Liver (tissue), 9 donors: Measurements from ENCODE around the gene USH1G. TPM values are rescaled to one million over a fixed set of nuclear protein-coding genes. Genes with fewer than 3 reads are reported as not detected.
"Not testable (repeated sequence)": the region's sequence is repeated elsewhere in the genome, so short reads cannot be mapped to it uniquely, and the experiment has no call there.

Experiments
- DNase-seq: peaks from one replicate; pipeline ENCODE4 v3.0.0-alpha.2; 2017; ENCODE audit warnings: low spot score
- H3K27ac ChIP-seq, 2 donors: one replicate each; pipeline ENCODE4 v1.7.0; 2013; ENCODE audit warnings: inconsistent platforms in 2 of 2, low read length in 2 of 2, control low read depth in 1 of 2, low read depth in 1 of 2, mild to moderate bottlenecking in 1 of 2
- H3K27me3 ChIP-seq, 4 donors: one replicate each; pipeline versions ENCODE4 v1.6.1 to v1.7.0; 2013; ENCODE audit warnings: low read length in 3 of 4, inconsistent platforms in 1 of 4, mild to moderate bottlenecking in 1 of 4, moderate library complexity in 1 of 4; ENCODE audit not compliant: control insufficient read depth in 4 of 4, insufficient read depth in 4 of 4
- H3K36me3 ChIP-seq, 4 donors: one replicate each; pipeline versions ENCODE4 v1.6.1 to v1.7.0; 2013; ENCODE audit warnings: low read length in 3 of 4, mild to moderate bottlenecking in 3 of 4, low read depth in 1 of 4, moderate library complexity in 1 of 4; ENCODE audit not compliant: control insufficient read depth in 4 of 4, insufficient read depth in 3 of 4
- H3K4me1 ChIP-seq, 4 donors: one replicate each; pipeline versions ENCODE4 v1.6.1 to v1.7.0; 2013; ENCODE audit warnings: low read length in 3 of 4, mild to moderate bottlenecking in 3 of 4, moderate library complexity in 1 of 4; ENCODE audit not compliant: control insufficient read depth in 4 of 4, insufficient read depth in 4 of 4
- H3K4me3 ChIP-seq, 3 donors: one replicate each; pipeline versions ENCODE4 v1.6.1 to v1.7.0; 2013; ENCODE audit warnings: low read length in 3 of 3, control low read depth in 1 of 3, low read depth in 1 of 3, mild to moderate bottlenecking in 1 of 3
- H3K9ac ChIP-seq, 2 donors: one replicate each; pipeline ENCODE4 v1.7.0; 2013; ENCODE audit warnings: low read length in 2 of 2, mild to moderate bottlenecking in 2 of 2, moderate library complexity in 2 of 2, control low read depth in 1 of 2, low read depth in 1 of 2
- H3K9me3 ChIP-seq, 4 donors: one replicate each; pipeline versions ENCODE4 v1.6.1 to v1.7.0; 2013; ENCODE audit warnings: low read length in 3 of 4; ENCODE audit not compliant: control insufficient read depth in 4 of 4
- ATF3 ChIP-seq: IDR thresholded peaks from 2 replicates; pipeline ENCODE4 v1.6.1; 2016; ENCODE audit warnings: antibody characterized with exemption
- EGR1 ChIP-seq, 2 donors: IDR thresholded peaks; 2 replicates each; pipeline ENCODE4 v1.6.1; 2016 to 2018; ENCODE audit warnings: antibody characterized with exemption in 2 of 2, low read depth in 2 of 2
- FOXA1 ChIP-seq: IDR thresholded peaks from 2 replicates; pipeline ENCODE4 v1.6.1; 2016; ENCODE audit warnings: antibody characterized with exemption
- FOXA2 ChIP-seq: IDR thresholded peaks from 2 replicates; pipeline ENCODE4 v1.6.1; 2016; ENCODE audit warnings: antibody characterized with exemption
- GABPA ChIP-seq, 2 donors: IDR thresholded peaks in 1 of 2; conservative IDR thresholded peaks in 1 of 2; 2 replicates each; pipeline ENCODE4 v1.6.1; 2016; ENCODE audit warnings: antibody characterized with exemption in 2 of 2, mild to moderate bottlenecking in 1 of 2, moderate library complexity in 1 of 2
- HNF4A ChIP-seq, 2 donors: conservative IDR thresholded peaks; 2 replicates each; pipeline ENCODE4 v1.6.1; 2016; ENCODE audit warnings: antibody characterized with exemption in 2 of 2, mild to moderate bottlenecking in 2 of 2
- HNF4G ChIP-seq: IDR thresholded peaks from 2 replicates; pipeline ENCODE4 v1.6.1; 2016; ENCODE audit warnings: antibody characterized with exemption
- RXRA ChIP-seq, 2 donors: IDR thresholded peaks; 2 replicates each; pipeline ENCODE4 v1.6.1; 2017 to 2018; ENCODE audit warnings: antibody characterized with exemption in 2 of 2, mild to moderate bottlenecking in 1 of 2
- SP1 ChIP-seq: IDR thresholded peaks from 2 replicates; pipeline ENCODE4 v1.6.1; 2018; ENCODE audit warnings: antibody characterized with exemption, mild to moderate bottlenecking
- ZBTB33 ChIP-seq: IDR thresholded peaks from 2 replicates; pipeline ENCODE4 v1.6.1; 2016; ENCODE audit warnings: antibody characterized with exemption
- WGBS: extraction: QIAGEN DNeasy Blood & Tissue Kit; methylation state at CpG from one replicate; pipeline ENCODE4 v1.1.7; 2013; 5-methylcytosine and 5-hydroxymethylcytosine counted together
- polyA plus RNA-seq, 2 donors: library from polyadenylated mRNA; stranded (reverse) in 1 of 2; unstranded in 1 of 2; fragments of 200-250 nt in 1 of 2; fragments of >200 nt in 1 of 2; fragmentation: Nextera tagmentation in 1 of 2; extraction: Ambion mirVana in 1 of 2; gene quantifications; one replicate each; pipeline versions ENCODE4 v1.2.1 to v1.2.3, GENCODE V29; 2013 to 2015
- total RNA-seq, 2 donors: library from RNA; depleted of rRNA; stranded (reverse); fragments of >200 nt; gene quantifications; one replicate each; pipeline ENCODE4 v1.2.3, GENCODE V29; 2014
- TF ChIP-seq, protein P1 (sequence below): fragments of 150-350 bp; IDR thresholded peaks from 2 replicates; pipeline ENCODE4 v1.5.1; 2017; ENCODE audit warnings: improper control_type of control experiment, low read depth, low read length; ENCODE audit not compliant: missing input control
- donor health status: healthy.
- donor health status: healthy.
- donor health status: healthy.
- donor health status: healthy.
- donor health status: healthy.

Gene USH1G
- total and polyA plus RNA-seq, 4 donors: under 0.01 TPM; not detected in 3

GRCh38 chr17:74870512-74870911, 52.5 kb downstream of the USH1G start (continued):
- TF ChIP-seq, protein P1, sequence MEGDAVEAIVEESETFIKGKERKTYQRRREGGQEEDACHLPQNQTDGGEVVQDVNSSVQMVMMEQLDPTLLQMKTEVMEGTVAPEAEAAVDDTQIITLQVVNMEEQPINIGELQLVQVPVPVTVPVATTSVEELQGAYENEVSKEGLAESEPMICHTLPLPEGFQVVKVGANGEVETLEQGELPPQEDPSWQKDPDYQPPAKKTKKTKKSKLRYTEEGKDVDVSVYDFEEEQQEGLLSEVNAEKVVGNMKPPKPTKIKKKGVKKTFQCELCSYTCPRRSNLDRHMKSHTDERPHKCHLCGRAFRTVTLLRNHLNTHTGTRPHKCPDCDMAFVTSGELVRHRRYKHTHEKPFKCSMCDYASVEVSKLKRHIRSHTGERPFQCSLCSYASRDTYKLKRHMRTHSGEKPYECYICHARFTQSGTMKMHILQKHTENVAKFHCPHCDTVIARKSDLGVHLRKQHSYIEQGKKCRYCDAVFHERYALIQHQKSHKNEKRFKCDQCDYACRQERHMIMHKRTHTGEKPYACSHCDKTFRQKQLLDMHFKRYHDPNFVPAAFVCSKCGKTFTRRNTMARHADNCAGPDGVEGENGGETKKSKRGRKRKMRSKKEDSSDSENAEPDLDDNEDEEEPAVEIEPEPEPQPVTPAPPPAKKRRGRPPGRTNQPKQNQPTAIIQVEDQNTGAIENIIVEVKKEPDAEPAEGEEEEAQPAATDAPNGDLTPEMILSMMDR: no peak
- TF ChIP-seq EGR1 (IDR thresholded peaks at IDR 0.05; ENCODE audit: low read depth in 2 of 2) (no peak), ZBTB33 (no peak), RXRA (IDR thresholded peaks at IDR 0.05) (no peak)

GRCh38 chr17:74870028-74870427, 53.0 kb downstream of the USH1G start:
- not testable (repeated sequence) for H3K27me3 ChIP-seq, H3K4me3 ChIP-seq, H3K27ac ChIP-seq, H3K9ac ChIP-seq, H3K9me3 ChIP-seq, DNase-seq, H3K36me3 ChIP-seq
- H3K4me1 ChIP-seq: peaks cover 4 to 20% (median 13%) of the 10 kb centered on the region in 4 donors
- 91% methylated on average over 9 of the region's 9 CpGs for WGBS

DNA sequence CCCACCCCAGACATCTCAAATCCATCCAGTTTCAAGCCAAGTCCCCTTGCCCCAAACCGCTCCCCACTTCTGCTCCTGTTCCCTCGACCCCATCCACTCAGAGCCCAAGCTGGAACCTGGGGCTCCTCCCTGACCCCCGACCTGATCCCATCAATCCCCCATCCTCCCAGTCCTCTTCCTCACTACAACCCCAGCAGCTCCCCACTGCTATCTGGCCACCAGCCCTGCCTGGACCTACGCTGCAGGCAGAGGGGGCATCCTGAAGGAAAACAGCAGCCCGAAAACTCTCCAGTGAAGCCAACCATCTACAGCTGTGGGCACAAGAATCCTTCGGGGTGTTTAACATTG, 54.2 kb downstream of the USH1G start:
- H3K9ac ChIP-seq: no peak overlapping the region
- no peaks in the 10 kb centered on the region for H3K36me3 ChIP-seq
- 90% methylated on average over 6 of the region's 6 CpGs for WGBS
- peaks cover 4 to 16% (median 10%) of the 10 kb centered on the region in 4 donors for H3K4me1 ChIP-seq
- H3K27me3 ChIP-seq: no peaks in the 10 kb centered on the region
- no peaks in the 10 kb centered on the region for H3K9me3 ChIP-seq
- H3K4me3 ChIP-seq: no peak overlapping the region
- TF ChIP-seq HNF4A (conservative IDR thresholded peaks at IDR 0.05) (no peak), GABPA (IDR thresholded peaks at IDR 0.05 in 1 of 2, conservative IDR thresholded peaks at IDR 0.05 in 1 of 2) (no peak), ZBTB33 (no peak), FOXA2 (no peak), ATF3 (no peak), HNF4G (no peak), SP1 (no peak), FOXA1 (no peak)
- no peak for DNase-seq
- H3K27ac ChIP-seq: no peak overlapping the region
